Mucosa of descending colon (tissue), 3 donors: ENCODE results near the gene PCED1A. TPM values are rescaled to one million over a fixed set of nuclear protein-coding genes. Genes with fewer than 3 reads are reported as not detected.

Experiments used
- ATAC-seq: fragments of 200-7000 bp; cut with Tn5 transposase; one replicate; pipeline ENCODE4 v1.9.1; 2020; ENCODE audit warnings: mild to moderate bottlenecking, moderate library complexity
- DNase-seq, 3 donors: peaks; one replicate each; pipeline ENCODE4 v3.0.0-alpha.2; 2020
- H3K36me3 ChIP-seq: fragments of 200-600 bp; one replicate; pipeline ENCODE4 v1.8.0; 2021; ENCODE audit warnings: low read depth, mild to moderate bottlenecking
- H3K4me1 ChIP-seq: fragments of 200-600 bp; one replicate; pipeline ENCODE4 v1.8.0; 2021; ENCODE audit warnings: low read depth, mild to moderate bottlenecking
- H3K4me3 ChIP-seq: fragments of 200-600 bp; one replicate; pipeline ENCODE4 v1.8.0; 2021; ENCODE audit warnings: mild to moderate bottlenecking
- H3K9me3 ChIP-seq: fragments of 200-600 bp; one replicate; pipeline ENCODE4 v1.8.0; 2021; ENCODE audit warnings: mild to moderate bottlenecking
- CTCF ChIP-seq: fragments of 200-600 bp; IDR thresholded peaks from one replicate; pipeline ENCODE4 v1.8.0; 2022; ENCODE audit warnings: antibody characterized with exemption, mild to moderate bottlenecking
- intact Hi-C, 2 donors: fragments of 100-400 bp; cut with DNase I in 1 of 2; cut with micrococcal nuclease in 1 of 2; formaldehyde crosslinking; loops; one replicate each; pipeline versions ENCODE4 v1.11.0 to v1.11.1; 2022; cut with DNase I, micrococcal nuclease
- total RNA-seq, 3 donors: library from RNA; stranded (reverse); fragmentation: NEBNext Ultra II Directional in 2 of 3; extraction: Animal tissue kit (Norgen Biotek cat#: 25700) in 2 of 3; gene quantifications; one replicate each; pipeline versions ENCODE4 v1.2.1 to v1.2.4, GENCODE V29; 2021 to 2023
- donor health status: DM: no; HTN: no; CAD: no; lungs with moderate emphysema.
- donor health status: DM: no; HTN: no; CAD: no.
- donor health status: DM: no; HTN: yes; CAD: no.

Gene PCED1A
- total RNA-seq, 3 donors from 2014 or later, result 21.1 to 35.0 (median 29.6) TPM

GRCh38 chr20:2804852-2805688, 35.4 kb downstream of the PCED1A start:
- Histone ChIP-seq H3K9me3 (no peaks in the 10 kb centered on the region), H3K36me3 (no peaks in the 10 kb centered on the region), H3K4me3 (no peak overlapping the region), H3K4me1 (peaks cover 19% of the 10 kb centered on the region)
- DNase-seq (no peak), ATAC-seq (no peak)
- intact Hi-C loops, result no loop called here
- TF ChIP-seq CTCF, result no peak

DNA sequence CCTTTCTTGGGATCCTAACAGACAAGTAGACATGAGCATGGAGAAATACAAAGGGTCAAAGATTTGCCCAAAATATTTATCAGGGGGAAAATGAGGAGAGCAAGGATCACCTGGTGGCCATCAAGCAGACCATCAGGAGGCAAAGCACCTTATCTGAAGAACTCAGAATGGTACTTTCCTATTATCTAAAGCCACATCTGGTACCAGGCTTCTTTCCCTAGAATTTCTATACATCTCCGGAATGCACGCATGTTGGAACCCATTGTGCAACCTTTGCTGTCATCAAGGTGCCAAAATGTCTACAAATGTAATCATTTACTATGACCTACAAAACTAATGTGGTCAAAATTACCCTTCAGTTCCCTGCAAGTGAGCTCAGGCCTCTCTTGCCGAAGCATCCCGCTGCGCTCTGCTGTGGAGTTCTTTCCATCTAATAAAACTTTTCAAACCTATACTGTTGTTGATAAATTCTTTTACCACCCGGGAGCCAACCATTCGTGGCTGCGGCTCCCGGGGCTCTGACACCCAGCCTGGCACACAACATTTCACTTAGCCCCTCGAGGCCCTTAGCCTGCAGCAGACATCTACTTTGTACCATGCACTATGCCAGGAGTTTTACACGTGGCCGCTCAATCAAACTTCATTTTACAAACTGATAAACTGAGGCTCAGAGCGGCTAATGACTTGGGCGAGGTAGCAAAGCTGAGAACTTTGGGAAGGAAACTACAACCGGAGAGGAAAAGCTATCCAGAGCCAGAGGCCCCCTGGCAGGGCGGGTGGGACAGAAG, 36.2 kb downstream of the PCED1A start:
- no peak for DNase-seq
- H3K4me3 ChIP-seq, result no peak overlapping the region
- TF ChIP-seq CTCF, result no peak
- no peaks in the 10 kb centered on the region for H3K9me3 ChIP-seq
- peaks cover 20% of the 10 kb centered on the region for H3K4me1 ChIP-seq
- intact Hi-C loops, result no loop called here
- ATAC-seq, result no peak
- H3K36me3 ChIP-seq, result no peaks in the 10 kb centered on the region

- TF ChIP-seq CTCF, result no peak
- no peak for ATAC-seq
- peaks cover 17% of the 10 kb centered on the region for H3K4me1 ChIP-seq
- DNase-seq, result no peak
- H3K4me3 ChIP-seq, result no peak overlapping the region
- H3K36me3 ChIP-seq, result no peaks in the 10 kb centered on the region
- intact Hi-C loops, result no loop called here
- no peaks in the 10 kb centered on the region for H3K9me3 ChIP-seq
These were observed 39.1 kb downstream of the PCED1A start for GRCh38 chr20:2801286-2801728.

- DNase-seq, result no peak
- ATAC-seq, result peak; percentile 60
- H3K36me3 ChIP-seq, result no peaks in the 10 kb centered on the region
- peaks cover 16% of the 10 kb centered on the region for H3K4me1 ChIP-seq
- H3K4me3 ChIP-seq, result no peak within 1 kb of the TSS
- H3K9me3 ChIP-seq, result no peaks in the 10 kb centered on the region
- intact Hi-C loops, result no loop called here
- no peak for TF ChIP-seq CTCF
These were observed 39.8 kb downstream of the PCED1A start, which contains the start of gene CPXM1 for GRCh38 chr20:2800521-2801285. Gene CPXM1, minus strand, starts transcription at chr20:2800627. Its CDS starts 55 bp downstream, at chr20:2800572.
